ES-I3 (cell line): Measurements from ENCODE around the gene ZNF571.

Experiments
- H3K36me3 ChIP-seq: 2 replicates; pipeline ENCODE4 v1.6.1; 2013; ENCODE audit warnings: mild to moderate bottlenecking, low read length, control low read depth, moderate library complexity; ENCODE audit not compliant: insufficient read depth
- H3K4me1 ChIP-seq: 2 replicates; pipeline ENCODE4 v1.6.1; 2013; ENCODE audit warnings: mild to moderate bottlenecking, control low read depth, low read length; ENCODE audit not compliant: insufficient read depth
- H3K9ac ChIP-seq: 2 replicates; pipeline ENCODE4 v1.6.1; 2013; ENCODE audit warnings: low read depth, mild to moderate bottlenecking, low read length, moderate library complexity
- H3K9me3 ChIP-seq: 2 replicates; pipeline ENCODE4 v1.6.1; 2013; ENCODE audit warnings: mild to moderate bottlenecking, low read length, moderate library complexity; ENCODE audit not compliant: control insufficient read depth, insufficient read depth

Gene ZNF571

GRCh38 chr19:37594304-37594981 lies at the start of gene ZNF571, which contains the start of gene ZNF540:
Gene ZNF571, minus strand, starts transcription at chr19:37594792. Its CDS starts 8,116 bp downstream, at chr19:37586676.
Gene ZNF540, plus strand, starts transcription at chr19:37594876. Its CDS starts 3,572 bp downstream, at chr19:37598448.
- H3K9me3 ChIP-seq, result 0 out of 2 replicates have a peak, but pooled peaks cover 2% of the 10 kb centered on the region
- H3K4me1 ChIP-seq, result no peaks in the 10 kb centered on the region
- peak within 1 kb of the TSS; percentile 74 for H3K9ac ChIP-seq
- H3K36me3 ChIP-seq, result no peaks in the 10 kb centered on the region

GRCh38 chr19:37635076-37636056 lies 40.8 kb upstream of the ZNF571 start:
- Histone ChIP-seq H3K9ac (no peak overlapping the region), H3K9me3 (peaks cover 37% of the 10 kb centered on the region), H3K36me3 (peaks cover 7% of the 10 kb centered on the region; the same call in 1 of the 2 replicates), H3K4me1 (no peaks in the 10 kb centered on the region)

DNA sequence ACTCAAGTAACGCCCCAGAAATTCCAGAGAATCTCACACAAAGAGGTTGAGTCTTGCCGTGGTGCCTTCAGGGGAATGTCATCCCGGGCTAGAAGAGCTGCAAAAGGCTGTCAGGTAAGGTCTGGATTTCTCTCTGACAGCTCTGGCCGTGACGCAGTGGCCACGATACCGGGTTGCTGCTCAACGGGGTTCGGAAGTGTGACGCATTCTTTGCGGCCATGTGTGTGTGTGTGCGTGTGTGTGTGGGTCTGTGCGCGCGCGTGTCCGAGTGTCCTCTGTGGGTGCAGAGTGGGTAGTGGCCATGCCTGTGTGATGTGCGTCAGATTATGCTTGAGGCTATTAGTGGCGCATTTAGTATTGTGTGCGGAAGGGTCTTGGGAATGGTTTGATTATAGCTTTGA lies 390 bp upstream of the ZNF571 start:
- peak overlapping the region; percentile 74 for H3K9ac ChIP-seq
- H3K4me1 ChIP-seq, result no peaks in the 10 kb centered on the region
- 0 out of 2 replicates have a peak, but pooled peaks cover 2% of the 10 kb centered on the region for H3K9me3 ChIP-seq
- no peaks in the 10 kb centered on the region for H3K36me3 ChIP-seq

DNA sequence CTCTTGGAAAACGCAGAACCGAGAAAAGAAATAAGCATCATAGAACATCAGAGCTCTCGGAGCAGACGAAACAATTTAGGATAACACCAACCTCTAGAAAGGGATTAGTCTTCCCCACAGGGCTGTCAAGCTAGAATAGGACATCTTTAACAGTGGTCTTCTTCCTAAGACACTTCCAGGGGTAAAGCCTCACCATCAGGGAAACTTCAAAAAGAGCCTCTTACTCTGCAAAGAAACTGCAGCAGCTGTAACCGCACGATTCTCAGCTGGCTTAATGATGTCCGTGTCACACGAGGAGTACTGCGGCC lies 642 bp downstream of the ZNF571 start:
- Histone ChIP-seq H3K4me1 (no peaks in the 10 kb centered on the region), H3K9ac (peak overlapping the region; percentile 74), H3K9me3 (0 out of 2 replicates have a peak, but pooled peaks cover 2% of the 10 kb centered on the region), H3K36me3 (no peaks in the 10 kb centered on the region)

- Histone ChIP-seq H3K9me3 (peaks cover 11% of the 10 kb centered on the region), H3K36me3 (peaks cover 4% of the 10 kb centered on the region; the same call in 1 of the 2 replicates), H3K4me1 (no peaks in the 10 kb centered on the region), H3K9ac (no peak overlapping the region)
Observed at GRCh38 chr19:37583340-37583739, 11.3 kb downstream of the ZNF571 start.

DNA sequence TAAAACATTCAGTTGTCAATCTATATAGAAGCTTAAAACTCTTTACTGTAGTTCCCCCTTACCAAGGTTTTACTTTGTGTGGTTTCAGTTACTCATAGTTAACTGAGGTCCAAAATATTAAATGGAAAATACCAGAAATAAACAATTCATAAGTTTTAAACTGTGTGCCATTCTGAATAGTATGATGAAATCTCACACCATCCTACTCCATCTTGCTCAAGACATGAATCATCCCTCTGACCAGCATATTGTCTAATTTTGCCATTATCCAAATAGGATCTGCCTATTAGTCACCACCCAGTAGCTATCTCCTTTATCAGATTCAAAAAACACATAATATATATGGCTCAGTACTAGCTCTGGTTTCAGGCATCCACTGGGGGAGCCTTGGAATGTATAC lies 22.4 kb downstream of the ZNF571 start:
- Histone ChIP-seq H3K9me3 (peaks cover 23% of the 10 kb centered on the region), H3K9ac (no peak overlapping the region), H3K36me3 (no peaks in the 10 kb centered on the region)

DNA sequence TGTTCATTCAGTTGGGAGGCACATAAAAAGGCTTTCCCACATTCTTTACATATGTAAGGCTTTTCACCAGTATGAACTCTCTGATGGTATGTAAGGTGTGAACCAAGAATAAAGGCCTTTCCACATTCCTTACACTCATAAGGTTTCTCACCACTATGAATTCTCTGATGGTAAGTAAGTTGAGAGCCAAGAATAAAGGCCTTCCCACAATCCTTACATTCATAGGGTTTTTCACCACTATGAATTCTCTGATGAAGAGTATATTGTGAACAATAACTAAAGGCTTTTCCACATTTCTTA lies 29.3 kb downstream of the ZNF571 start:
- H3K36me3 ChIP-seq, result peaks cover 3% of the 10 kb centered on the region; the same call in 1 of the 2 replicates
- peaks cover 55% of the 10 kb centered on the region for H3K9me3 ChIP-seq
- H3K4me1 ChIP-seq, result no peaks in the 10 kb centered on the region
- no peak overlapping the region for H3K9ac ChIP-seq

More for the DNA sequence above, 22.4 kb downstream of the ZNF571 start:
- no peaks in the 10 kb centered on the region for H3K4me1 ChIP-seq

DNA sequence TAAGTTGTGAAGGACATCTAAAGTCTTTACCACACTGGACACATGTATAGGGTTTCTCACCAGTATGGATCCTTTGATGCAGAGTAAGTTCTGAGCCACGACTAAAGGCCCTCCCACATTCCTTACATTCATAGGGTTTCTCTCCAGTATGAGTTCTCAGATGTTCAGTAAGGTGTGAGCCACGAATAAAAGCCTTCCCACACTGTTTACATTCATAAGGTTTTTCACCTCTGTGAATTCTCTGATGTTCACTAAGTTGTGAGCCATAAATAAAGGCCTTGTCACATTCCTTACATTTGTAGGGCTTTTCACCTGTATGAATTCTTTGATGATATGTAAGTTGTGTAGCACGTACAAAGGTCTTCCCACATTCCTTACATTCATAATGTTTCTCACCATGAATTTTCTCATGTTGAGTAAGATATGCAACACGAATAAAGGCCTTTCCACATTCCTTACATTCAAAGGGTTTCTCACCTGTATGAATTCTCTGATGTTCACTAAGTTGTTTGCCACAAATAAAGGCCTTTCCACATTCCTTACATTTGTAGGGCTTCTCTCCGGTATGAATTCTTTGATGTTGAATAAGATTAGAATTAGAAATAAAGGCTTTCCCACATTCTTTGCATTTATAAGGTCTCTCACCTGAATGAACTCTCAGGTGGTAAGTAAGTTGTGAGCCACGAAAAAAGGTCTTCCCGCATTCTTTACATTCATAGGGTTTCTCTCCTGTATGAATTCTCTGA lies 29.8 kb downstream of the ZNF571 start:
- Histone ChIP-seq H3K9ac (no peak overlapping the region), H3K4me1 (no peaks in the 10 kb centered on the region), H3K9me3 (peaks cover 52% of the 10 kb centered on the region), H3K36me3 (peaks cover 3% of the 10 kb centered on the region; the same call in 1 of the 2 replicates)

DNA sequence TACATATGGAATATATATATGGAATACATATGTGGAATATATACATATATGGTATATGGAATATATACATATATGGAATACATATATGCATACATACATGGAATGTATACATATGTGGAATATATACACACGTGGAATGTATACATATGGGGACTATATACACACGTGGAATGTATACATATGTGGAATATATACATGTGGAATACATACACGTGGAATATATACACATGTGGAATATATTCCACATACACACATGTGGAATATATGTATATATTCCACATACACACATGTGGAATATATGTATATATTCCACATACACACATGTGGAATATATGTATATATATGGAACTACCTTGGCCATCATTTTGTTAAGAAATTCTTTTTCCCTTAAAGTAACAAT lies 31.1 kb downstream of the ZNF571 start:
- no peak overlapping the region for H3K9ac ChIP-seq
- no peaks in the 10 kb centered on the region for H3K4me1 ChIP-seq
- peaks cover 3% of the 10 kb centered on the region; the same call in 1 of the 2 replicates for H3K36me3 ChIP-seq
- H3K9me3 ChIP-seq, result peaks cover 57% of the 10 kb centered on the region

DNA sequence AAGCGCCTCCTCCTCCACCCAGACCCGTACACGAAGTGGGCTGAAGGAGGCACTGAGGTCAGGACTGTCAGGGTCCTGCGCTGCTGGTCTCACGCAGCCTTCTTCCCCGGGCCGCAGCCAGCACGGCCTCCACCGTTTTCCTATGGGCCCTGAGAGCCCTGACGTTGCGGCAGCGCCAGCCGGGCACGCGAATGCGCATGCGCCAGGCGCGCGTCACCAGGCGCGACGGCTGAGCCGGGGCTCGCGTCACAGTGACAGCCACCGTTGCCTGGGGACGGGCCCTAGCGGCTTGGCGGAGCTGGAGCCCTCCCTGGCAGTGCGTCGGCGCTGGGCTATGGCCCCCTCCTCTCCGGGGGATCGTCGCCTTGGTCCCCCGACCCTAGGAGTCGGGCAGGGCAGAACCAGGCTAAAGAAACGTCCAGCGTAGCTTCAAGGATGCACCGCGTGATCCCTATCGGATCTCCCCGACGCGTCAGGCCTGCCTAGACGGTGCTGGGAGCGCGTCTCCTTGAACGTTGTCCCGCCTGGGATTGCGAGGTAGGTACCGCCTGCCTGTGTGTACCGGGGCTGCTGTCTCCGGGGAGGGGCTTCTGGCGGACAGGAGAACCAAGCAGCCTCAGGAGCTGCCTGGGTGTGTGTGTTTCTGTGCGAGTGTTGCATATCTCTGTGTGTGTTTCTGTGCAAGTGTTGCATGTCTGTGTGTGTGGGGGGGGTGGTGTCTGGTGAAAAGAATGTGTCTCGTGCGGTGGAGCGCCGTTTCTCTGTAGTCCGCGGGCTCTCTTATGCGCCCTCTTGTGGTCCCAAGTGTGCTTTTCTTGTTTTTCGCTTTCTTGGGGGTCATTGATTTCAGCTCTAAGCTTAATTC lies 43.2 kb downstream of the ZNF571 start:
- peak overlapping the region; percentile 79; the same call in 1 of the 2 replicates for H3K9ac ChIP-seq
- H3K9me3 ChIP-seq, result peaks cover 19% of the 10 kb centered on the region
- H3K4me1 ChIP-seq, result no peaks in the 10 kb centered on the region
- H3K36me3 ChIP-seq, result no peaks in the 10 kb centered on the region

DNA sequence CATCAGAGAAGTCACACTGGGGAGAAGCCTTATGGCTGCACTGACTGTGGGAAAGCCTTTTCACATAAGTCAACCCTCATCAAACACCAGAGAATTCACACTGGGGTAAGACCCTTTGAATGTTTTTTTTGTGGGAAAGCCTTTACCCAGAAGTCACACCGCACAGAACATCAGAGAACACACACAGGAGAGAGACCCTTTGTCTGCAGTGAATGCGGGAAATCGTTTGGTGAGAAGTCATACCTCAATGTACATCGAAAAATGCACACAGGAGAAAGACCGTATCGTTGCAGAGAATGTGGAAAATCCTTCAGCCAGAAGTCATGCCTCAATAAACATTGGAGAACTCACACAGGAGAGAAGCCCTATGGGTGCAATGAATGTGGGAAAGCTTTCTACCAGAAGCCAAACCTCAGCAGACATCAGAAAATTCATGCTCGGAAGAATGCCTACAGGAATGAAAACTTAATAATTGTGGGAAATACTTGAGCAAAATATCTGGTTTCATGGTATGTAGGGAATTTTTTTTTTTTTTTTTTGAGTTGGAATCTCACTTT lies 57.1 kb downstream of the ZNF571 start:
- H3K36me3 ChIP-seq, result peaks cover 26% of the 10 kb centered on the region
- peaks cover 43% of the 10 kb centered on the region for H3K9me3 ChIP-seq
- H3K9ac ChIP-seq, result no peak overlapping the region
- no peaks in the 10 kb centered on the region for H3K4me1 ChIP-seq

DNA sequence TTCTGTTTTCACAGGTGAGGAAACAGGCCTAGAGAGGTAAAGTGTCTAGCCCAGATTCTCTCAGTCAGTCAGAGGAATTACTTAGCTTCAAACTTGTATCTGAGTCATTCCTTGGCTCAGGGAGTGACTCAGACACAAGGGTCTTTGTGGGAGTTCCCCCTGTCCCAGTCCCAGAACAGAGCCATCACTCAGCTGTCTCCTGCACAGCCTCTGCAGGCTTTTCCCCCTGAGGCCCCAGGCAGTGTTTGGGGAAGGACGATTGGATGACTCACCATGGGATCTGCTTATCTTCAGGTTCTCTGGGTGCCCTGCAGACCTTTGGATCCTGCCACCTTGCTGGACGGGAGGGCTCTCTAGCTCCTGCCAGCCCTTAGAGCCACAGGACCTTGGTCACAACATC lies 74.7 kb downstream of the ZNF571 start:
- Histone ChIP-seq H3K4me1 (no peaks in the 10 kb centered on the region), H3K9me3 (no peaks in the 10 kb centered on the region; the same call in none of the 2 replicates)

More for the DNA sequence above, 74.7 kb downstream of the ZNF571 start:
- H3K9ac ChIP-seq, result no peak overlapping the region
- H3K36me3 ChIP-seq, result peaks cover 10% of the 10 kb centered on the region; the same call in 1 of the 2 replicates
